Tibial nerve (tissue), 4 donors: ENCODE results near the gene SHB. TPM values are rescaled to one million over a fixed set of nuclear protein-coding genes. Genes with fewer than 3 reads are reported as not detected.

Source experiments
- DNase-seq, 2 donors: peaks; one replicate each; pipeline ENCODE4 v3.0.0-alpha.2; 2019; ENCODE audit warnings: low spot score in 2 of 2
- H3K27ac ChIP-seq, 4 donors: fragments of 200-600 bp; sonication (generic) in 3 of 4; one replicate each; pipeline ENCODE4 v1.5.1; 2017 to 2019; ENCODE audit warnings: mild to moderate bottlenecking in 1 of 4
- H3K27me3 ChIP-seq, 2 donors: fragments of 200-600 bp; sonication (generic) in 1 of 2; one replicate each; pipeline versions ENCODE4 v1.5.1 to v1.6.0; 2017 to 2019
- H3K36me3 ChIP-seq, 3 donors: fragments of 200-600 bp; sonication (generic); one replicate each; pipeline ENCODE4 v1.5.1; 2018 to 2019
- H3K4me1 ChIP-seq, 4 donors: fragments of 200-600 bp; sonication (generic) in 3 of 4; one replicate each; pipeline ENCODE4 v1.5.1; 2017 to 2019
- H3K4me3 ChIP-seq, 4 donors: fragments of 200-600 bp; sonication (generic) in 3 of 4; one replicate each; pipeline ENCODE4 v1.5.1; 2017 to 2019; ENCODE audit warnings: mild to moderate bottlenecking in 1 of 4, moderate library complexity in 1 of 4
- H3K9me3 ChIP-seq, 4 donors: fragments of 200-600 bp; sonication (generic) in 3 of 4; one replicate each; pipeline ENCODE4 v1.5.1; 2017 to 2019
- CTCF ChIP-seq, 5 experiments: fragments of 200-600 bp in 3 of 5; fragments of 450-650 bp in 2 of 5; sonication (generic) in 3 of 5; IDR thresholded peaks; one replicate each; pipeline ENCODE4 v1.5.1; 2016 to 2019; ENCODE audit warnings: antibody characterized with exemption in 5 of 5, mild to moderate bottlenecking in 3 of 5, moderate library complexity in 2 of 5
- EP300 ChIP-seq, 2 donors: sonication (generic); formaldehyde crosslinking; IDR thresholded peaks; one replicate each; pipeline ENCODE4 v1.6.1; 2017; ENCODE audit warnings: antibody characterized with exemption in 2 of 2, mild to moderate bottlenecking in 1 of 2
- POLR2A ChIP-seq, 2 donors: fragments of 450-650 bp; IDR thresholded peaks; one replicate each; pipeline ENCODE4 v1.6.1; 2017; ENCODE audit warnings: antibody characterized with exemption in 2 of 2, mild to moderate bottlenecking in 2 of 2, moderate library complexity in 2 of 2
- WGBS, 2 donors: methylation state at CpG; one replicate each; pipeline ENCODE4 v1.1.5; 2018; 5-methylcytosine and 5-hydroxymethylcytosine counted together
- total RNA-seq, 4 donors: library from RNA; depleted of rRNA; stranded (reverse); fragments of >200 nt; gene quantifications; one replicate each; pipeline ENCODE4 v1.1.0, GENCODE V29; 2016

The SHB gene
- total RNA-seq, 4 donors from 2014 or later: 6.3 to 15.9 (median 11.6) TPM

GRCh38 chr9:38112049-38112448, 43.0 kb upstream of the SHB start:
- no peak for DNase-seq
- TF ChIP-seq POLR2A (IDR thresholded peaks at IDR 0.05) (no peak), CTCF (IDR thresholded peaks at IDR 0.05) (no peak), EP300 (IDR thresholded peaks at IDR 0.05) (no peak)
- WGBS, 2 donors: 79 to 84% methylated on average over 5 of the region's 5 CpGs

GRCh38 chr9:38110476-38110875, 41.4 kb upstream of the SHB start:
- Histone ChIP-seq H3K27ac (no peak overlapping the region), H3K36me3 (no peaks in the 10 kb centered on the region), H3K4me3 (no peak overlapping the region), H3K4me1 (no peaks in the 10 kb centered on the region), H3K9me3 (no peaks in the 10 kb centered on the region), H3K27me3 (no peaks in the 10 kb centered on the region)
- DNase-seq: no peak
- TF ChIP-seq EP300 (IDR thresholded peaks at IDR 0.05) (no peak), CTCF (IDR thresholded peaks at IDR 0.05) (no peak), POLR2A (IDR thresholded peaks at IDR 0.05) (no peak)
- 53 to 55% methylated on average over 6 of the region's 6 CpGs for WGBS, 2 donors

More at GRCh38 chr9:38112049-38112448, 43.0 kb upstream of the SHB start:
- H3K4me1 ChIP-seq: no peaks in the 10 kb centered on the region
- no peaks in the 10 kb centered on the region for H3K9me3 ChIP-seq
- no peak overlapping the region for H3K27ac ChIP-seq
- H3K27me3 ChIP-seq: no peaks in the 10 kb centered on the region
- H3K4me3 ChIP-seq: no peak overlapping the region
- no peaks in the 10 kb centered on the region for H3K36me3 ChIP-seq

GRCh38 chr9:38109601-38110000, 40.6 kb upstream of the SHB start:
- WGBS, 2 donors: 59 to 62% methylated on average over 6 of the region's 6 CpGs
- H3K27me3 ChIP-seq: no peaks in the 10 kb centered on the region
- DNase-seq: no peak

GRCh38 chr9:38108326-38108725, 39.3 kb upstream of the SHB start:
- Histone ChIP-seq H3K4me1 (no peaks in the 10 kb centered on the region), H3K27ac (no peak overlapping the region), H3K36me3 (no peaks in the 10 kb centered on the region), H3K9me3 (no peaks in the 10 kb centered on the region), H3K27me3 (no peaks in the 10 kb centered on the region), H3K4me3 (no peak overlapping the region)
- 88% methylated on average over 1 of the region's 1 CpG; no CpG with 5 or more reads in 1 of the 2 donors for WGBS, 2 donors
- TF ChIP-seq POLR2A (IDR thresholded peaks at IDR 0.05) (no peak), EP300 (IDR thresholded peaks at IDR 0.05) (no peak), CTCF (IDR thresholded peaks at IDR 0.05) (no peak)
- DNase-seq: no peak

More at GRCh38 chr9:38109601-38110000, 40.6 kb upstream of the SHB start:
- H3K9me3 ChIP-seq: no peaks in the 10 kb centered on the region
- no peak overlapping the region for H3K4me3 ChIP-seq
- H3K4me1 ChIP-seq: no peaks in the 10 kb centered on the region
- TF ChIP-seq EP300 (IDR thresholded peaks at IDR 0.05) (no peak), POLR2A (IDR thresholded peaks at IDR 0.05) (no peak), CTCF (IDR thresholded peaks at IDR 0.05) (no peak)
- no peak overlapping the region for H3K27ac ChIP-seq
- H3K36me3 ChIP-seq: no peaks in the 10 kb centered on the region

GRCh38 chr9:38107811-38108304, 38.8 kb upstream of the SHB start:
- Histone ChIP-seq H3K27me3 (no peaks in the 10 kb centered on the region), H3K27ac (no peak overlapping the region), H3K4me3 (no peak overlapping the region), H3K36me3 (no peaks in the 10 kb centered on the region), H3K4me1 (no peaks in the 10 kb centered on the region), H3K9me3 (no peaks in the 10 kb centered on the region)
- 82 to 88% methylated on average over 8 of the region's 8 CpGs for WGBS, 2 donors
- no peak for DNase-seq
- TF ChIP-seq CTCF (IDR thresholded peaks at IDR 0.05) (no peak), EP300 (IDR thresholded peaks at IDR 0.05) (no peak), POLR2A (IDR thresholded peaks at IDR 0.05) (no peak)
